SIG-M5 treated with dmso at 0.1 percent for 504 hours (cell line): ENCODE data around the gene SLIT1.

Experiments
- DNase-seq: peaks from one replicate; lab custom pipeline; 2025; ENCODE audit not compliant: unreplicated experiment; lab: John Stamatoyannopoulos, UW

SLIT1 gene

DNA sequence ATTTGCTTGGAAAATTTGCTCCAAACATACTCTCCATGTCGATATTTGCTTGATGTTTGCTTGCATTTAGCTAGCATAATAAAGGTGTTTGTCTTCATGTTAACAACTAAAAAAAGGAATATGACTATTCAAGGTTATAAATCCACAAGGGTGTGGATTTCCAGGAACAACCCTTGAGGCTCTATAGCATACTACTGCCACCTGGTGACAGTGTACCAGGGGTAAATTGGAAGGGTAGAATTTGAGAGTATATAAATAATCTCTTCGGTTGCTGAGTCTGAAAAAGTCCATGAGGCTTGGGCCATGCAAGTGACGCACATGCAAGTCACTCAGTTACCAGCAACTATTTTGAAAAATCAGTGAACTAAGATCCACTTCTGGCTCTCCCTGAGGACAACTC is 68.4 kb downstream of the SLIT1 start:
- DNase-seq: peak; percentile 26

DNA sequence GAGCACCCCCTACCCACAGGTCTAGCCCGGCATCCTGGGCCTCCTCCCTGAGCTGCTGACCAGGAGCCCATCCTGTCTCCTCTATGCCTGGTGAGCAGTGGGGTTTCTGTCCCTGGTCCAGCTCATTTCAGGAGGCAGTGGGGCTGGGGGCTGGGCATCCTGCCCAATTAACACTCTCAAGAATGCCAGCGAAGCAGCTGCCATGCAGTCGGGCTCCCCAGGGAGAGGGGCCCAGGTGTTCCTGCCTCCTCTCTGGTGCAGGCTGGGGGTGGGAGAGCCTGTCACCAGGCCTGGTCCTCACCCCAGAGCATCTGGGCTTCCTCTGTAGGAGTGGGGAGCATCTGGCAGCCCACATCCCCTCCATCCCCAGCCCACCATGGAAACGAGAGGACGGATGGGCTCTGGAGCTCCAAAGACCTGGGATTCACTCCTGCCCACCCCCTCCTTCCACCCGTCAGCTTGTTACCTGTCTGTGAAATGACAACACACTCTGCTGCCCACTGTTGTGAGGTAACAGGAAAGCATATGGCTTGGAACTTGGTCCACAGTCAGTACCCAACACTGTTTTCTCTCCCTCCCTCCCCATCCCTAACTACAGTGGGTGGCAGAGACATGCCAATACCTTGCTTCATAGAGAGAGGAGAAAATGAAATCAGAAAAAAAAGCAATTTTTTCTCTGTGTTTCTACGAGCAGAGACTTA is 69.1 kb downstream of the SLIT1 start:
- DNase-seq: no peak

DNA sequence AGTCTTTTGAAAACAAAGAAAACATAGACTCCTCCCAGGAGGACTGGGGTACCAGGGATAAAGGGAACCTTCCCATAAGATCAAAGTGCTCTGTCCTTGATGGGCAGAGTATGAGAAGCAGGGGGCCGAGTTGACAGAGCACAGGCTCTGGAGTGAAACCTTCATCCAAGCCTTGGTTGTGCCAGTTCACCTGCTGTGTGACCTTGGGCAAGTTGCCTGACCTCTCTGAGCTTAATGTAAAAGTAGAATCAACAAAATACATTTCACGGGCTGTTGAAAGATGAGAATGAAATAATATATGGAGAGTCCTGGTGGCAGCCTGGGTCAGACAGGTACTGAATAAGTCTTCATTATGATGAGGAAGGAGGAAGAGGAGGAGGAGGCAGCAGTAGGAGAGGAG is 69.9 kb downstream of the SLIT1 start:
- DNase-seq: no peak

DNA sequence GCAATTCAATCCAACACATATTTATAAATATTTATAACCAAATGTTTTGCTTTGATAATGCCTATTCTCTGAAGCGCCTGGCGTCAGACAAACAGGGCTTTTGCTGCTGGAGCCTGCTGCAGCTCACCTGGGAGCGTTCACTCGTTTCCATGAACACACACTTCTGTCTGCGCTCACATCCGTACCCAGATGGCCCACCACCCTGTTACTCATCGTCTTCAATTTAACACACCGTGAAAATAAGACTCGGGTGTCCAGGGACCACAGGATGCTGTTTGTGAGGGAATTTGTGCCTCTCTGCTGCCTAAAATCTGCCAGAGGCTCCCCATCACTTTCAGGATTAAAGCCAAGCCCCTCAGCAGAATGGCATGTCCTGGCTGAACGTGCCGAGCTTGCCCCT is 74.1 kb downstream of the SLIT1 start:
- DNase-seq: no peak

DNA sequence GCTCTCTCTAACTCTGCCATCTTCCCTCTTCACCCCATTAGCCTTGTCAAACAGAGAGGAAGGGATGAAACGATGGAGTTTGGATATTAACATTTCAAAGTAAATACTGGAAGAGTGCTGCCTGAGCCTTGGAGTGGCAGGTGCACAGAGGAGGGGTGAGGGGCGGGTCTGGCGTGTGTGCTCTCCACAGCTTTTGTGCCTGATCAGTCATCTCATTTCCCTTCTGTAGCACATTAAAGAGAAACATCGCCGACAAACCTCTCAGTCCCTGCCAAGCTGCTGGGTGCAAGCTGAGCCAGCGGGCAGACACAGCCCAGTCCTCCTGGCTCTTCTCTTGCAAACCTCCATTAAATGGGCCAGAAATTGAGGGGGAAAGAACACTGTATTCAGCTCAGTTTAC is 76.2 kb downstream of the SLIT1 start:
- no peak for DNase-seq

DNA sequence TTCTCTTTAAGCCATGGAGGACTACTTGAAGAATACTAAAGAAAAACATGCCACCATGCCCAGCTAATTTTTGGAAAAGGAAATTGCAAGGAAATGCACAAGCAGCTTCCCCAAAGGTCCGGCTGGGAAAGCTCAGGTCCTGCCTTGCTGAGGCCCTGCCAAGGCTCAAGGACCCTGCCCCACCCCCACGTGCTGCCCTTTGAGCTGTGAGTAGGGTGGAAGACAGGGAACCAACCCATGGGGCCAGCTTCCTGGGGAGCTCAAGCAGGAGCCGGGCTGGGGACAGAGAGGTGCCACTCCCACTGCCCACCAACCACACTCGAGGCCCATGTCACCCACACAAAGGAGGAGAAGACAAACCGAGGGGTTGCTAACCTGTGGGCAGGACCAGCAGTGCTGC is 78.2 kb downstream of the SLIT1 start:
- DNase-seq: no peak

DNA sequence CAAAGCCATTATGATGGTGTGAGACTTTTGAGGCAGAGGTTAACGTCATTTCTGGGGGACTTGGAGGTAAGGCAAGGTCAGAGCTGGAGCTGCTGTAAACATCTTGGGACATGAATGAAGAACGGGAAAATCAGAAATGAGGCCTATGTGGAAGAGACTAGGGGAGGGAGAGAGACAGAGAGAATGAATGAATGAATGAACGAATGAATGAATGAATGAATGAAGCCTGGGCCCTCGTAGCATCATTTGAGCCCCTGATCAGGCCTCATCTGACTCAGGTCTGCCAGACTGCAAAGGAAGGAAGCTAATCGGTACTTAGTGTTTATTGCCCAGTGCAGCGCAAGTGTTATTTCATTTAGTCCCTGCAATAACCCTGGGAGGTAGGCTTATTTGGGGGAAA is 79.6 kb downstream of the SLIT1 start:
- no peak for DNase-seq

DNA sequence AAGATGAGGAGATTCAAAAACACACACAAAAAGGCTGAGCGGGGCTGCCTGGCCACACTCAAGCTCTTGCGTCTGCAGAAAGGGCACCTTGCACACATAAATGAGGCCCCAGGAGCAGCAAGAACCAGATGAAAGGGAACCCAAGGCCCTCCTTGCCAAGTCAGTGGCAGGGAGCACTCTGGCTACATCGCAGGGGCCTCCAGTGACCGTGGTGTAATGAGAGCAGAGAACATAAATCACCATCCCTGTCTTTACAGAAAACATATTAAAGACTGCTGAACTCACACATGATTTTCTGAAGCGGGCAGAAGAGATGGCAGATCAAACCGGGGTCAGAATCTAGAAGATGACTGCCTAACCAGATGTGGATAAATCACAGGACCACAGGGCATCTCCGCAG is 80.5 kb downstream of the SLIT1 start:
- no peak for DNase-seq

DNA sequence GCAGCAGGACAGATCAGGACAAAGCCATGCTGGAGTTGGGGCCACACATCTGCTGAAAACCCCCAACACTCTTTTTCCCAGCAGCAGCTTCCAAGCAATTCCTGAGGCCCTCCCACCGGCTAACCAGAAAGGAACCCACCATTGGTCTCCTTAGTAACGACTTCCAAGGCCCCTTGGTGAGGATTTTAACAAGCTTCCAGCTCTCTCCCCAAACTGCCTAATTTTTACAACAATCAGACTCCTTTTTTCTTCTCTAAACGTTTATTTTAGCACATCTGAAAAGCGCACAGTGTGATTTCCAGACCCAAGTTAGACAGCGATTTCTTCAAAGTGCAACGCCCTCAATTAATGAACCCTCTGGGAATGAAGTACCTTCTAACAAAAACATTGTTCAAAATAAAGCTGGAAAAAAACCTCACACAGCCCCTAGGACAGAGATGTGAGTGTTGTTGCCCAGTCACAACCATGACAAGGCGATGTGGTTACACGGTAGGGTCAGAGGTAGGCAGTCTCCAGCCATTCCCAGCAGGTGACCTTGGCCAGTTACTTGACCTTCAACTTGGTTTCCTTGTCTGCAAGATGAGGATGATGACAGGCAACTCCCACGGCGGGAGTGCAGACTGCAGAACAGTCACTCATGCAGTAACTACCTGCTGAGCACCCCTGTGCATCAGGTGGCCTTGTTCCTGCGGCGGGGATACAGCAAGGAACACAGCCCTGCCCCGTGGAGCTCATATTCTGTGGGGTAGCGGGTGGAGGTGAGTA is 82.3 kb downstream of the SLIT1 start:
- DNase-seq: no peak

DNA sequence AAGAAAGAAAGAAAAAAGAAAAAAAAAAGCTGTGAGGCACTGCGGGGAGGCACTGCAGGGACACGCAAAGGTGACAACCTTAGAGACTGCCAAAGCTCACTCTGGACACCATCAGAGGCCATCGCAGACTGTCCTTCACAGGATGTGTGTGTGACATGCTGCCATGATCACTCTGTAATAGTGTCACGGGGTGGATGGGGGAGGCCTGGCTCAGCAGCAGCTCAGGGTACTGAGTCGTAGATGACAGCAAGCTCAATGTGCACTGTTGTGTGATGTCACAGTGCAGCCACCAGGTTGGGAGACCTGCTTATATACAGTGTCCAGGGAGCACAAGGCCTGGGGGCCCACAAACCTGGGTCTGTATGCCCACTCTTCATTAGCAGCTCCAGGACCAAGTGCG is 83.3 kb downstream of the SLIT1 start:
- DNase-seq: no peak

DNA sequence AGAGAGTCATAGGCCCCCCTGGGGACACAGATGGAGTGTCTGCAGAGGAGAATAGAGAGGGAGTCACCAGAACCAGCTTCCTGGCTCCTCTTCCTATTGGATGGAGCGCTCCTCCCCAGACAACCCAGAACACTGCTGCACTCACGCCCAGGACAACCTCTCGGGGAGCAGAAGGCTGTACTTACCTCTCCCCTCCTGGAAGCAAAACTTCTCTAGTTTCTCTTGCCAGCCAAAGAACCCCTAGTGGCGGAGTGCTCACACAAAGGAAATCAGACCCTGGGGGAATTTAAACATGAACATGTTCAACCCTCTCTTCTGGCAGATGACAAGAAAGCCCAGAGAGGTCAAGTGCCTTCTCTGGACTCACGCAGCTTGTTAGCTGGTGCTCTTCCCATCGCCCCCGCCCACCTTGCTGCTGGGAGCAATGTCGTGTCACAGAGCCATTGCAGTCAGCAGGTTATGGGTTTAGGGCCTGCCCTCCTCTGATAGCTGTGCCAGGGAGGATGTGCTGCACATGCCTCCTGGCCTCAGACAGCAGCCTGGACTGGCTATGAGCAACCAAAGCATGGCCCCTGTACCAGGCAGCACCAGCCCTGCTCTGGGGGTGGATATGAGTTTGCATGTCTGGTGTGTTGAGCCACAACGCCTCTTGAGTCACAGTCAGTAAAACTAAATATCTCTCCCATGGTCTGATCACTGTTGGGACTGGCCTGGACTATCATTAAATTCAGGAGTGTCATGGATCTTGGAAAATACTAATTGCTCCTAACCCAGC is 84.4 kb downstream of the SLIT1 start:
- no peak for DNase-seq

DNA sequence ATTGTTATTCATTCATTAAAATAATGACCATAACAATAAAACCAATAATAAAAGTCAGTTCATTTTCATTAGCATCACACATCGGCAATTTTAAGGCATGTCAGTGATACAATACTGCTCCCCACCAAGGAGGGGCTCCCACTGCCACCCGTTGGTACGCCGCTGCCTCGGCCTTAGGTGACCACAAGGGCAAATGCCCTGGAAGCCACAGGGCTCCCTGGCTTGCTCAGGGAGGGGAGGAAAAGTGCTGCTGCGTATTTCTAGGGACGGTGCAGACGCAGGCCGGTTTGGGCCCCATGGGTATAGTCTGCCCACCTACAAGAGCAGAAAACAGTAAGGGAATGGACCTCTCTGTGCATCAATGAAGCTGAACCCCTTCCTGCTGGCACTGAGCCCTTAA is 85.1 kb downstream of the SLIT1 start:
- DNase-seq: no peak

DNA sequence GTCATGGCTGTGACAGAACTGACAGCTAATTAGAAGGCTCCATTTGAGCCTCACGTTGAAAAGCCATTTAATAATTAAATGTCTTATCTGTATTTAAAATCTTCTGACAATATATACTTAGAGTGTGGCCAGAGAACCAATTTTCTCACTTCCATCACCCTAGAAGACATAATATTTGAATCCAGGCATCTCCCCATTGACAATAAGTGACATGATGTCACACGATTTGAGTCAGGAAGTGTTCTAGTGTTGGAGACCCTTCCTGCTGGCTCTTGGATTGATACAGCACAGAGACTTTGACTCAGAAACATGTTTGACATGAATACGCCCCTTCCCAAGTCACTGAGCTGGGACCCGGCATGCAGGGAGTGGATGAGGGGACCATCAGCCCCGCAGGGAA is 85.9 kb downstream of the SLIT1 start:
- DNase-seq: no peak

DNA sequence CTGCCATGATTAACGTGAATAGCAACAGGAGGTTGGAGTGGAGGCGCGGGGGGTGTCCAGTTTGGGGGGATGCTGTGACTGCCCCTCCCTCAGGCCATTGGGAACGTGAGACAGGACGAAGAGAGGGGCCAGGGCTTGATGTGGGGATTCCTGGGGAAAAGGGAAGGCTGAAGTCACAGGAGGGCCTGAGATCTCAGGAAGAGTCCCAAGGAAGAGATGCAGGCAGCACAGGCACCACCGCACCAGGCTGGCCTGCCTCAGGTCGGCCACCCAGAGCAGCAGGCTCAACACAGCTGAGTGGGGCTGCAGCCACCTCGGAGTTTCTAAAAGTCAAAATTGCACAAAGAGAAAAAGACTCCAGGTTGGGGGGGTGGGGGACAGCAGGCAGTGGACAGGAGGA is 86.7 kb downstream of the SLIT1 start:
- no peak for DNase-seq

DNA sequence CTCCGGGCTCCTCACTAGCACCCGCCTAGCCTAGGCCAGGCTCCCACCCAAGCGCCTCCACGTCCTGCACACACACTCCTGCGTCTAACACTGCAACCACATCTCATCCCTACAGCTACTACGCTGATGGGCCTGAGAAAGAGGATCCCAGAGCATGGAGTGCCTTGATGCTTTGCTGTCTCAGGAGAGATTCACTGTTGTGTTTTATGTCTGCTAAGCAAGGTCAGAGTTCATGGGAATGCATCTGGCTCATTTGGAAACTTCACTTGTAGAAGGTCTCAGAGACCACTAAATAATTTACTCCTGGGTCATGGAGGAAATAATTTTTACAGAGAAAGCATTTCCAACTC is 88.7 kb downstream of the SLIT1 start:
- no peak for DNase-seq

DNA sequence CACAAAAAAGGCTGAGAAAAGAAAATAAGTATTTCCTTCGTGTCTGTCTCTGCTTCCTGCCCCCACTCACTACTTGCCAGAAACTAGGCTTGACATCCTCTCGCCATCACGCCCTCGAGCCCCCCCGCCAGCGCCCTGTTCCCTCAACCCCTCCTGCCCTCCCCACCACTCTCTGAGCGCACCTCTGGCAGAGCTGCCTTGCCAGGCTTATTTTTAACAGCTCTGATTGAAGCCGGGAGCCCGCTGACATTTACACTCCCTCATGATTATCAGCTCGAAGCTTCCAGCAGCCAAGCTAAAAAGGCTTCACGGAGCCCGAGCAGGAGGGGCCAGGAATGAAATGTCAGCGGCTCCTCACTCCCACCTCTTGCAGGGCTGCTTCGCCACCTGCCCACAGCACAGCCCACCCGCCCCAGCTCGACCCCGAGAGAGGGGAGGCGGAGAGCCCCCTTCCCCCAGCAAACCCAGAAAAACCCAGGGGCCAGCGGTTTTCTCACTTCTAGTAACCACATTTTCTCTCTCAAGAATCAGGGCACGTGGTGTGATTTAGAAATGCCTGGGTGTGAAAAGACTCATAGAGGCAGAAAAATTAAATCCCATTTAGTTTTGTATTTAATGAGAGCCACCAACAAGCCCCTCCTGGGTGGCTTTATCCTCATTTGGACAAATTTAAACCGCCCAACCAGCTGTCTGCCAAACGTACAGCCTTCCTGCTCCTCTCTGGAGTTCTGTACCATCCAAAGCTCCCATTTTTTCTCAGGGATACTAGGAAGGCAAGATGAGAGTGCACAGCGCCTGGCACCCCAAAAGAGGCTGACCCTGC is 89.3 kb downstream of the SLIT1 start:
- DNase-seq: no peak

DNA sequence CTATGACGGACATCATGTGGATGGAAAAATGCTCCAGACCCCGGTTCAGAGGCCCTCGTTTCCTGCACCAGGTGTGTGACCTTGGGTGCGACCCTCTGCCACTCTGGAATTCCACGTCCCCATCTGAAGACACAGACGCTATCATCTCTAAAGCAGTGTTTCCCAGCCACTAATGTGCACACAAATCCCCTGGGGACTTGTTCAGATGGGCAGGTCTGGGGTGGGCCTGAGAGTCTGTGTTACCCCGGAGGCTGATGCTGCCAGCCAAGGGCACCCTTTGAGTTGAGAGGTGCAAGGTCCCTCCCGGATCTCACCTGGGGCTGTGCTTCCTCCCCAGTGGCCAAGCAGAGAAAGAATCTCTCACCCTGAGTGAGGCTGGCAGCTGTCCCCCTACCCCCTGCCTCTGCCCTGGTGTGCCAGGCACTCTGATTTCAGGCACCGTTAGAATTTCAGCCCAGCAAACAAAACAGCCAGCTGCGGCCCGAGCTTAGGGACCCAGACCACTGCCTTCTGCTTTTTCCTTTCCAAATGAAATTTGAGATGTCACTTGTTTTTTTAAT is 90.0 kb downstream of the SLIT1 start:
- DNase-seq: no peak

DNA sequence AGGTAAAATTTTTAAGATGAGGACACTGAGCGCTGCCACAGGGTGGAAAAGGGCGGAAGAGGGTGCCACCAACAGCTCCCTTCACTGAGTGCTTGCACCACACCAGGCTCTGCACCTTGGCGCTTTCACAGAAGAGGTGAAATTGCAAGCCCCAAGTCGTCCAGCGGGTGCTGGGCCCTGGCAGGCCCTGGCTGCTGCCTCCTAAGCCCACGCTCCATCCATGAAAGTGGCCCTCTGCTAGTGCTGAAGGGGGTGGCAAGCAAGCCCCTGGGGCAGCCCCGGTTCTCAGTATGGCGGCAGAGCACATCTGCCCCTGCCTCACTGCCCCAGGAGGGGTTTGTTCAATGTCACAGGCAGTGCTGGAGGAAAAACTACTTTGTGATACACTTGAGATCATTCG is 95.1 kb downstream of the SLIT1 start:
- no peak for DNase-seq

DNA sequence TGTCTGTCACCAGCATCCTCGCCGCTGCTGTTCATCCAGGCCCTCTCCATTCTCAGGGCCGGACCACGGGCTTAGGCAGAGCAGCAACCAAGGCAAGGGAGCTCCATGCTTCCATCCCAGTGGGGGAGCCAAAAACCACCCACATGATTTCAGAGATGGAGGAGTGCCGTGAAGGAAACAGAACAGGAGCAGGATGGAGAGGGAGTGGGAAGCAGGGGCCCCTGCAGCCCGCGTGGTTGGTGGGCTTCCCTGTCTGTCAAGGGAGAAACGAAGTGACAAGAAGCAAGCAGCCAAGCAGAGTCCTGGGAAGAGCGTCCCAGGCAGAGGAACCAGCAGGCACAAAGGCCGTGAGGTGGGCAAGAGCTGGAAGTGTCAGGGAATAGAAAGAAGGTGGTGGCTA is 95.7 kb downstream of the SLIT1 start:
- DNase-seq: no peak

DNA sequence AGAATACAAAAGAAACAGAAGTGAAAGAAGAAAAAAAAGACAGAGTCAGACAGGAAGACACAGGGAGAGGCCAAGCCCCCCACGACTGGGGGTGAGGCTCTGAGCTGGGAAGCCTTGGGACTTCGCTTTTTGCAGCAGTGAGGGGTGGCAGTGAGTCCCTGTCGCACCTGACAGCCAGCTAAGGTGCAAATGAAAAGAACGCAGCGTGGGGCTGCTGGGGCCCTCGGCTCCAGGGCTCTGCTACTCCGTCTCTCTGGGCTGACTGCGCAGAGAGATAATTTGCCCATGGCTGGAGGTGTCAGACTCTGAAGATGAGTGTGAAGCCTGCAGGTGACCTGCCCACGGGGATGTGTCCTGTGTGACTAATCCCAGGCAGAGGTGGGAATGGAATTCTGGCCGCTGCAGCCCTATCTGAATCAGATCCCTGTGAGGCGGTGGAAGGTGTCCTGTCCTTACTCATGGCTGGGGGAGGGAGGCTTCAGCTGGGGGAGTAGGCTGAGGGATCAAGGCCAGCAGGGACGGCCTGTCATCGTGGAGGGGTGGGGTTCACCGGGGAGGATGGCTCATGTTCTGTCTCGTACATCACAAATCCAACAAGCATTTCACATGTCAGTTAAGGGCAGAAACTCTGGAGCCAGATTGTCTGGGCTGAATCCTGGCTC is 96.4 kb downstream of the SLIT1 start:
- peak; percentile 10 for DNase-seq

DNA sequence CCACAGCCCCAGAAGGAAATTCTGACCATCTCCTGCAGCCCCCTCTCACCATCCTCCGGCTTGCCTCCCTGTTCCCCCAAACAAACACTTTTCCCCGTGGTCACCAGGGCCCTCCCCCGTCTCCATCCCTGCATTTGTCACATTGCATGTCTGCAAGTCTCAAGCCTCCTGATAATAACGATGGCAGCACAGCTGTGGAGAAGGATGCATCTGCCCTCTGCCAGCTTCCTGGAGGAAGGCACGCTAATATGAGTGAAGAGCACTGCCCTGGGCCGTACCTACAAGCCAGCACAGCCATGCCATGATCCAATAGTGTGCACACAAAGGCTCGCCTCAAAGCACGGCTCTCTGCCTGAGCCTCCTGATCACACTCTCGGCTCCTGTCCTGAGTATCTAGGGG is 98.5 kb downstream of the SLIT1 start:
- no peak for DNase-seq
